Measurements from ENCODE around the gene GLP2R.

Gene GLP2R

DNA sequence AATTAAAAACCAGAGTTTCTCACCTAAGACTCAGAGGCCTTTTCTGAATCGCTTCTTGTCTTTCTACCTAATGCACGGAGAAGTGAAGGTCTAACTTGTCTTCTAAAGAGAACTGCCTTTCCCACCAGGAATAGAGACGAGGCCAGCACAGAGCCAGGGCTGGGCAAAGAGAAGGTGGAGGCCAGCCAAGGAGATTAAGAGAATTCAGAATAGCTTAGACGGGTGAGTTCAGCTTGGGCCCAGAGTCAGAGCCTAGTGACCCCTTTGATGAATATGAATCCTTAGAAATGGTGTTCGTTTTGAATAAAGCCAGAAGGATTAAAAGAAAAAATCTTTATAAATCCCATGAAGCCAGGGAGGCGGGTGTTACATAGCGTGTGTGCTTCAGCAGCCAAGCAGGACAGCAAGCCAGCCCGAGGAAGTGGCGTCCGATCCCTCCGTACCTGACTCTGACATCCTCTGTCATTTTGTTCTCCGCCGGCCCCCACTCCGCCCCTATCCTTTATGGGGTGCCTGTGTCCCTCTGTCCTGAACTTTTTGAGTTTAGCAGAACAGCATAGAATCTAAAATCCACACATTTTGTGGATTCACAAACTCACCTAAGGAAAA is 11.3 kb upstream of the GLP2R start:
- no peak for DNase-seq

DNA sequence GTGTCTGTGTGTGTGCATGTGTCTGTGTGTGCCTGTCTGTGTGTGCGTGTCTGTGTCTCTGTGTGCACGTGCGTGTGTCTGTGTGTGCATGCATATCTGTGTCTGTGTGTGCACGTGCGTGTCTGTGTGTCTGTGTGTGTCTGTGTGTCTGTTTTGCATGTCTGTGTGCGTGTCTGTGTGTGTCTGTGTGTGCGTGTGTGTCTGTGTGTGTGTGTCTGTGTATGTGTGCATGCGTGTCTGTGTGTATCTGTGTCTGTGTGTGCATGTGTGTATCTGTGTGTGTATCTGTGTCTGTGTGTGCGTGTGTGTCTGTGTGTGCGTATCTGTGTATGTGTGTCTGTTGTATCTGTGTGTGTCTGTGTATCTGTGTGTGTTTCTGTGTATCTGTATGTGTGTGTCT is 9.3 kb upstream of the GLP2R start:
- no peak for DNase-seq

DNA sequence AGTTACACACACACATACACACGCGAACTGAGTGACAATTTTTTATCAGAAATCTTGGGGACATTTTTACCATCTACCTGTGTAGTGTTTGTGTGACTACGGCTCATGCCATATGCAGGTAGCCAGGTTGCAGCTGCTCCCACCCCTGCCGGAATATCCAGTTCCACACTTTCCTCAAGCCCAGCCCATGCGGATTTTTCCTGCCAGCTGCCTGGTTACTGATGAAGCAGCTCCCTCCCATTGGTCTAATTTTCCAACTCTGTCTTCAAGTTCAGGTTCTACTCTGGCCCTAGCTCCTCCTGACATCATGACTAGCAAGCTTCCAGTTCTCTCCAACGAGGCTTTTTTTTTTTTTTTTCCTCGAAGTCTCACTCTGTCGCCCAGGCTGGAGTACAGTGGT is 8.6 kb upstream of the GLP2R start:
- DNase-seq: no peak

DNA sequence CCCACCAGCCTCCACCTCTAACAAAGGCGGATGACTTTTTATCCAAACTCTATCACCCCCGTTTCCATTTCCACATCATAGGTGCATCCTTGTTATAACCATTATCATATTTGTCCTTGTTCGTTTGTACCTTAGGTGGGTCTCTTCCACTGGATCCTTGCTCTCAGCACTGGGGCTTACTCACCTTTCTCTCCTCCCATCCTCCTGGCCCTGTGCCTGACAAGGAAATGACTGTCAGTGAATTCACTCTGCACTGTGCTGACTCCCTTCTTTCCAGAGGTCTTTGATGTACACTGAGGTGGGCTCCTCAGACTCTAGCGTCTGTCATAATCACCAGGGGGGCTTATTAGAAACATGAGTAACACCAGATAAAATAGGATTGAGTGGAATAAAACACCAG is 7.0 kb upstream of the GLP2R start:
- no peak for DNase-seq

DNA sequence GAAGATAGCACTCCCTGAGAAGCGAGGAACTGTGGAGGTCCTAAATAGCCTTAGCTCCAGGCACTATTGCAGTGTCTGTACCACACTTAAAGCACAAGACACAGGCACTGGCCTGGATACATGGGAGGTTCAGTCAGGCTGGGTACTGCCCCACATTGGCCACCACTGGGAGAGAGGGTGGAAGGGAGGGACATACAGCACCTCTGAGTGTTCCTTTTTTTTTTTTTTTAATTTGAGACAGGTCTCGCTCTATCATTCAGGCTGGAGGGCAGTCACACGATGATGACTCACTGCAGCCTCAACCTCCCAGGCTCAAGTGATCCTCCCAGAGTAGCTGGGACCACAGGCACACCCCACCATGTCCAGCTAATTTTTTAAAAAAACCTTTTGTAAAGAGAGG is 5.3 kb upstream of the GLP2R start:
- no peak for DNase-seq

DNA sequence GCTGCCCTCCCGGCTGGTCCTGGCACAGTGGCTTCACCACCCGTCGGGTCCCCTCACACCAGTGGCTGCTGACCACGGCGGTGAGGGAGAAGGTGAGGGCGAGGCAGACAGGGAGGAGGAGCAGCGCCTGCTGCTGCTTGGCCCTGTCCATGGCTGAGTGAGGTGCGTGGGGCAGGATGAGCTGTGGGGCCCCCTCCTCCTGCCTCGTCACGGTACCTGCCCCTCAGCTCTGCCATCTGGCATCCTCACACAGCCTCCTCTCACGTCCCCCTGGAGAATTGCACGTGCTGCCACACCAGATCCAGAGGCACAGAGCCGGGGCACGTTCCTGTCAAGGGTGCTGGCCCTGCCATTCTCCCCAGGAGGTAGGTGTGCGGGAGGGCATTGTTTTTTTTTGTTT is 3.8 kb upstream of the GLP2R start, which contains the start of gene GSG1L2:
Gene GSG1L2 (minus strand): TSS at position 159 of the 400 bp plus-strand sequence. CDS start 8 bp downstream, at position 151.
- DNase-seq: no peak

DNA sequence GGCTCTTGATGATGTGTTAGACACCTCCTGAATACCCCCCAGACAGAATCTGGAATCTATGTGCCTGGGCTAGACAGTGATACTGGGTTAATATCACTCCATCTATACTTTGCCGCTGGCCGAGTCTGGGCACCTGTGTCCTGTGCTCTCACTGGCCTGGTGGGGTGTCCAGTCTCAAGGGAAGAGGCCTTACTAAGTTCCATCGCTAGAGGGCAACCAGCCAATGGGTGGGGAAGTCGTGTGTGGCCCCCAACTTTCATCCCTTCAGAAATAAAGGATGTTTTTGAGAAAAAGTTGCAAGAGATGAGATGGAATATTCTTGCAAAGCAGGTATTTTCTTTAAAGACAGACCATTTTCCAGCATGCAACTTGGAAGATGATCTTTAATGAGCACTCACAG is 1.6 kb upstream of the GLP2R start:
- DNase-seq: no peak

DNA sequence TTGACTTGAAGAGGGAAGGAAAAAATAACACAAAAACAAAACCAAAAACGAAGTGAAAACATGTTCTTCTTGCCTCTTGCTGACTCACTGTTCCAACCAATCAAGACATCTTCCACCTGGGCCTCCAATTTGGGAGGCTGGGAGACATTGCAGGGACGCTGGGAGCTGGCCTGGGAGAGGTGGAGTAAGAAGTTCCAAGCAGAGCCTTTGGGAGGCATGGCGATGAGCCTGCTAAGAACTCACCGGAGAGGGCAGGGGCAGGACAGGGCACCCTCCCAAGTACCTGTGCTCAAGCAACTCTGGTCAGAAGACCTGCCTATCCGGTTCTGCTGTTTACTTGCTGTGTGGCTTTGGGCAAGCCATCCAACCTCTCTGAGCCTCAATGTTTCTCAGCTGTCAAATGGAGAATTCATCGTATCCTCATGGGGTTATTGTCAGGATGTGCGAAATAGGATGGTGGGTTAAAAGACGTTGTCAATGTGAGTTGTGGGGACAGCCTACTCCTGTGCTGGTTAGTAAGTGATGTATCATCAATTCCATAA is 856 bp upstream of the GLP2R start:
- no peak for DNase-seq

DNA sequence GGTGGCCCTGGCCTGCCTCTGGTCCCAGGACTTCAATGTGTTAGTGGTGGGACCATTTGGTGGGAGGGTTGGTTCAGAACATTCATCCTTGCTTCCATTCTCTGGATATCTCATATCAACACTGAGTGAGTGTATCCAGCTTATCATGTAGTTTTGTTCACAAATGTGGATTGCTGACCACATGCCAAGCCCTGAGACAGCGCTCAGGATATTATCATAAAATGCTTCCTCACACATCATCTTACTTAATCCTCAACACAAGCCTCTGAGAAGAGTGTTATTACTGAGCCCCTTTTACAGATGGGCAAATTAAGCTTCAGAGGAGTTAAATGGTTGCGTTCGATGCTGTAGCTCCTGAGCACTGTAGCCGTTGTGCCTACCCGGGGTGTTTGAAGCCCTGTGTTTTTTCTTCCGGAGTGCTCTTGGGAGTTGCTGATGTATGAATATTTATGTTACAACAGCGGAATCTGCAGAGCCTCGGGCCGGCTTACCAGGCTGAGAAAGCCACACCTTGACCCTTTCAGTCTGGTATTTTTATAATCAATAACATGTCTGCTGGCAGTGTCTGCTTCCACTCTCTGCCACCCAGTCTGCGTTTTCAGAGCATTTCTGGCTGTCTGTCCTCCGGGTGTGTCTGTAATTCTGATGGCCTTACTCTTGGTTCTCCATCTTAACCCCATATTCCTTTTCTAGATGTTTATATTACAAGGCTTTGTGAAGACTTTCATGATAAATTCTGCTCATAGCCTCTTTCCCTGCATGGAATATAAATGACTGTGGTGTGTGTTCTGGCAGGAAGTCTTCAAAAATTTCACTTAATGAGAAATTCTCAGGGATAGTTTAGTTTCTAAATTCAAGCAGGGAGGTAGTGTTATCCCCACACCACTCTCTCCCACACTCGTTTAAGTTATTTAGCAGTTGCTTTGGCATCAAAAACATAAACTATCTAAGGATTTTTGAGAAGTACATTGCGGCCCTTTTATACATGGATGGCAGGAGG is 2.9 kb downstream of the GLP2R start:
- DNase-seq: no peak

DNA sequence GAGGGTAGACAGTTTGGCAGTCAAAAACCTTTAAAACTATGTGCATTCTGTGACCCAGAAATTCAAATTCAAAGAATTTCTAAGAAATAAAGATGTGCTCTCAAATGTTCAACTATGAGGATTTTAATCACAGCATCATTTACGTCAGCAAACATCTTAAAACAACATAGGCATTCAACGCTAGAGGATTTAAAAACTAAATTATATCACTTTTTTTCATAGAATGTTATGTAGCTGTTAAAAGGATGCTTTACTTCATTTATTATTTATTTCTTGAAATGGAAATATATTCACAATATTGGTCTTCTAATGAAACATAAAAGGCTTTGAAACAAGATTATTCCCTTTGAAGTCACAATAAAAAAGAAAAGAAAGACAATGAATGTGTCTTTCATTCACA is 3.6 kb downstream of the GLP2R start:
- no peak for DNase-seq

DNA sequence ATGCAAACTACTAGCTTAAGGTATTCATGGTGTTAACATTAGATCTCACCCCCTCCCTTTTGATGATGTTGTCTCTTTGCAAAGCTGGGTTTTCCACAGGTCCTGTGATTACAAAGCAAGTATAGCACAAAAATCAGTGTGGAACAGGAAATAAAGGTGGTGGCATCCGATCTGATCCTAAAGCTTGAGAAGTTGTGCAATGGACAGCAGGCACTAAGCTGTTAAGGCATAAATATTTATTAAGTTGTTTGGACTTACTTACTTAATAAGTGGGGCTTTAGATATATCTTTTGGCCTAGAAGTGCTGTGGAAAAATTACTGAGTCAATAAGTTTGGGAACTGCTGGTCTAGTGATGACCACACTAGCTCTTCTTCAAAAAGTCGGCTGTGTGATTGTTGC is 5.0 kb downstream of the GLP2R start:
- no peak for DNase-seq

DNA sequence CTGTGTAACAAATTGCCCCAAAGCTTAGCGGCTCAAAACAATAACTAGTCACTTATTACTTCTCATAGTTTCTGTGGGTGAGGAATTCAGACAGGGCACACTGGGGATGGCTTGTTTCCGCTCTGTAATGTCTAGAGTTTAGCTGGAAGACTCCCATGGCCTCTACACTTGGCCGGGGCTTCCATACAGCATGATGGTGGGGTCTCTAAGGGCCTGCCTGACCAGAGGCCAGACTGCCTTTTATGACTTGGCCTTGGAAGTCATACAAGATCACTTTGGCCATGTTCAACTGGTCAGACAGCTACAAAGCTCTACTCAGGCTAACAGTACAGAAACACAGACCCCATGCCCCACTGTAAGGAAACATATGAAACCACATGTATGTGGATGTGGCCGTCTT is 8.2 kb downstream of the GLP2R start:
- no peak for DNase-seq

DNA sequence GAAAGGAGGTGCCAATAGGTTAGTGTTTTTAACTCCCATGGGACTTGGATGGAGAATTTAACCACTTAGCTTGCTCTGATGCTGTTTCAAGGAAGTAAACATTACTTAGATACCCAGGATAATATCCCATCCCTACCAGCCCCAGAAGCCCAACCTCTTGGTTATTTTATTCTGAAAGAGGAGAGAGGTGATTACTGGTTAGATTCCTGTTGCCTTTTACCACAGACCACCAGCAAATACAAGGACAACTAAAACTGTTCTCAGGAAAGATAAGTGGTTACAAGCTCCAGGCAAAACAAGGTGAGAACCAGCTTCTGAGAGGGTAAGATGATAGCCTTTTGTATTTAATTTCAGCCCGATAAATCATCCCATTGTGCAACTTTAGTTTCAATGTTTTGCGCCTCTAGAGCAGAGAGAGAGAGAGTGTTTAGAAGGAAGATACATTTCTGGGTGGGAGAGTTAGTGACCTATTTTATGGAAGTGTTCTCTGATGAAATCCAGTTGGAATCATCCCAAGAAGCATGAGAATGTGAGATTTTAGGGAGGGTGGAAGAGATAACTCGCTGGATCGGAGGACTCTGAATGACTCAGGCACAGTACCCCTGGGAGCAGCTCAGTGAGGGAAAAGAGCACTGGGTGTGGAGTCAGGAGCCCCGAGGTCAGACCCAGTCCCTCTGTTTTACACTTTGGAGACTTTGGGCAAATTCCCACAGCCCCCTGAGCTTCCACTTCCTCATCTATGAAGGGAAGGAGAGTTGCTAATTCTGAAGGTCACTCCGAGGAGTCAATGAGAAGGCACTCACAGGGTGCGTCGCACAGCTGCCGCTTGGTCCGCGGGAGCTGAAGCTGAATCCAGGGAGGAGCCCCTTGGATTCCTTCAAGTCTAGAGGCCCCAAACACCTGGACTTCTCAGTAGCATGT is 12.1 kb downstream of the GLP2R start:
- no peak for DNase-seq

DNA sequence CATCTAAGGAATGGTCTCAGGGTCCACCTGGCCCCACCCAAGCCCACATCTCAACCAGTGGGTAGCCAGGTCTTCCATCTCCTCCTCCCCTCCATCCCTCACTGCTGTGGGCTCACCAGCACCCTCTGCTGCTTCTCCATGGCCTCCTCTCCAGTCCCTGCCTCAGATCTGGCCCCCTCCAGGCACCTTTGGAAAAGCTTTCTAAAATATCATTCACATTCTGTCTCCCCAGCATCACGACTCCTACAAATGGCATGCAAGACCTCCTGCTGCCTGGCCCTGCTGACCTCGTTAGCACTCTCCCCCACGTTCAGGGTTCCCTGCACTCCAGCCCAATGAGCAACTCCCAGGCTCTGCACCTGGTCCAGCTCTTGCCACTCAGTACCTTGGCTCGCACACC is 13.7 kb downstream of the GLP2R start:
- DNase-seq: no peak

DNA sequence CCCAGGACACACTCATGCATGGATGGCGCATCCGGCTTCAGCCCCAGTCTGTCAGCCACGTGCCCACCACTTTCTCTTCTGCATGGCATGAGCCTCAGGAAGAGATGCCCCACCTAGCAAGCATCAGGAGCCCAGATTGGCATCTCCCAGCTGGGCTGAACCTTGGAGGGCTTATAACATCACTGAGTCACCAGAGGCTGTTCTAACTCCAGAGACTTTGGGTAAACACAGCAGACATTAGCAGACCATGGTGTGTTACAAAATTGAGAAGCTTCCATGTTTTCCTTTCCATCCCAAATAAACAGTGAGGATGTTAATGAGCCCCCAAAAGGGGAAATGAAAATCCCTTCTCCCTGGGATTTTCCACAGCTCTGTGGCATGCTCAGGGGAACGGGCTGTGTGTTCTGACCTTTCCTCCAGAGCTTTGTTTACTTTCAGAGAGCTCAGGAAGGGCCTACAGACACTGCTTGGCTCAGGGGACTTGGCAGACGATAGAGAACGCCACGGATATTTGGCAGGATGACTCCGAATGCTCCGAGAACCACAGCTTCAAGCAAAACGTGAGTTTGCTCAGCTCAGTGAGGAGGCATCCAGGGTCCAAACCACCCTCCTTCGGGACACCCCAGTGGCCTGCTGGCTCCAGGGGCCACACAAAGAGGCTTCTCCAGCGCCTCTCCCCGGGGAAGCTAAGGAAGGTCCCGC is 16.5 kb downstream of the GLP2R start:
- DNase-seq: no peak

DNA sequence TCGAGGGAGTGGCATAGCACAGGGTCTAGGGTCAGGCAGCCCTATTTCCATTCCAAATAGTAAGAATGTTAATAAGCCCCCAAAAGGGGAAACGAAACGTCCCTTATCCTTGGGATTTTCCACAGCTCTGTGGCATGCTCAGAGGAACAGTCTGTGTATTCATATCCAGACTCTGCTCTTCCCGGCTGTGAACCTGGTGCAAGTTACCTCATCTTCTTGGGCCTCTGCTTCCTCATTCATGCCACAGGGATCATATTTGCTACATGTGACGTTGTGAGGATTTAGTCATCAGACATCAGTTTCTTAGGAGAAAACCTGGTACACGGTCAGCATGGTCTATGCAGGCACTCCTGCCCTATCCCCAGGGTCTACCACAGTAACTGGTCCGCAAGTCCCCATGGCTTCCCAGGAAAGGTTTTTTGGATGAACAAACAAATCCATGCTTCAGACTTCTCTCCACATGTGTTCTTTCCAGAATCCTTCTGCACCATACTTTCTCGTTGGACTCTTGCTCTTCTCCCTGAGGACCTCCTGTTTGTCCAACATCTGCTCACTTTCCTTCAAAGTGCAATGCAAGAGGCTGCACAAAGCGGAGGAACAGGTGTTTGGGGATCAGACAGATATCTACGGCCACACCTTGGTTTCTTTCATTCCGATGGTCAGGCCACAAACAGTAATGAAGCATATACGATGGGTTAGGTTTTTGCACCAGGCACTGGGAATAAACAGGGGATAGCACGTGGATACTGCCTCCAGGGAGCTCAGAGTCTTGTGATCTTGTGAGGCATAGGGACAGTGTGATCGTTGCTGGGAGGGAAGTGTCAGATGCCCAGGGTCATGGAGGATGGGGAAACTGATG is 17.7 kb downstream of the GLP2R start:
- DNase-seq: no peak

DNA sequence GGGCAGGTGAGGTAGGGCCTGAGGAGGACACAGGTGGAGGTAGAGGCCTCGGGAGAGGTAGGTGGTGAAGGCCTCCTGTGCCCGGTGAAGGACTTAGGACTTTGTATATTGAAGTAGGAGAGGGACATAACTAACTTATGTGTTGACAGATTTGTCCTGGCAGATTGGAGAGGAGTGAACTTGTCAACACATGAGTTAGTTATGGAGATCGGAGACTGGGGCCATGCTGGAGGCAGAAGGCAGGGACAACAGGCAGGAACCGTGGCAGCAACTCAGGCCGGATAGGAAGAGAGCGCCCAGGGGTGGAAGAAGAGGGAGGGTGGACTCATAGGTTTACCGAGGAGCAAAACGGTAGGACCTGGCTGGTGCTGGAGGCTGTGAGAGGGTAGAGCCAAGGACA is 18.4 kb downstream of the GLP2R start:
- no peak for DNase-seq

DNA sequence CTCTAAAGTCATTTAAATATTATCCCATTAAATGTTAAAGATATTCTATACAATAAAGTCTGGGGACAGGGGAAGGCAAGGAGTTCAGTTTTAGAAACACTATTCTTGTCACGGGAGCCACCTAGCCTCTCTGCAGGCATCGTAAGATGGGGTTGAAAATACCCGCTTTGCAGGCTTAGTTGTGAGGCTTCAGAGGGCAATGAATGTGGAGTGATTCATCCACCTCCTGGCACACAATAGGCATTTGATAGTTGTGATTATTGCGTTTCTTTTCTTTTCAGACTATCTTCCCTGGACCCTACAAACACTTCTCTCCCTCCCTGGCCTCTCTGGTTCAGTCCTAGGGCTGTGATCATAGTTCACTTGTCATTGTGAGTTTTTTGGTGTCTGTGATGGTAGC is 19.6 kb downstream of the GLP2R start:
- no peak for DNase-seq

DNA sequence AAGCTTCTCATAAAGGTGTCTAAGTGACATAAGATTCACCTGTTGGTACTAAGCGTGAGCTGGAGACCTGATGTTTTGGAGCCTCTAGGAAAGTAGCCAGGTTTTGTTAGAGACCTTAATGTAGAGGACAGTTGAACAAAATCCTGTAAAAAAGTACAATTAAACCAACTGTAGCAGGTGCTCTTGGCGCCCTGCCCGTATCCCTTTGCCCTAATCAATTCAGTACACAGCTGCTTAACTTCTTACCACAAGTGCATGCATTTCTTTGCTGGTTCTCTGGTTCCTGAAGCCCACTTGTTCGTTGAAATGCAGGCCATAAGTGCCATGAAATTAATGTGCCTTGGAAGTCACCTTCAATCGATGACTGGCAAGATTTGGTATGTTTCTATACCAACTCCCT is 24.4 kb downstream of the GLP2R start:
- DNase-seq: no peak

DNA sequence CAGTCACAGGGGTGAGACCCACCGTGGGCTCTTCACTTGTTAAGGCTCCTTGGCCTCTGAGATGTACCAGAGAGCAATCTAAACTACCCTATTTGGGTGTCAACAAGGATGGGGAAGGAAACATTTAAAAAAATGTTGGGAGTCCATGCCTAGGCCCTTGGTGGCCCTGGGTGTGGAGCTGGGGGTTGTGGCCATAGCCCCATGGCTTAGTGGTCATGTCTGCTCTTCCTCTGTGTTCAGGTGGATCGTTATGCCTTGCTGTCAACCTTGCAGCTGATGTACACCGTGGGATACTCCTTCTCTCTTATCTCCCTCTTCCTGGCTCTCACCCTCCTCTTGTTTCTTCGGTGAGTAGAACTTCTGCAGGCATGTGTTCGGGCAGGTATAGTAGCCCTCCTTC is 28.5 kb downstream of the GLP2R start:
- no peak for DNase-seq

DNA sequence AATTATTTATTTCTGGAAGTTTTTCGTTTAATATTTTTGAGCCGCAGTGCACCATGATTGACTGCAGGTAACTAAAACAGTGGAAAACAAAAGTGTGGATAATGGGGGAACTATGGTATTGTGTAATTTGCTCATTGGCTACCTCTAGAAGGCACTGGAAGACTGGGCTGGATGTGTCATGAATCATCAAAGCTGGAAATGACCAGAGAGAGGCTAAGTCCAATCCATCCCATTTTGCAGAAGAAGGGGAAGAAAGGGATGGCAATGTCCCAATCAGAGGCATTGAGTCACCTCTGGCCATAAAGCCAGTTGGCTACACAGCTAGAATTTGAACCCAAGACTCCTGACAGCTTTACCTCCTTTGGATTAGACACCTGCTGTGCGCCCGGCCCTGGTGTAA is 29.3 kb downstream of the GLP2R start:
- no peak for DNase-seq

Data from activated CD4-positive, alpha-beta T cell treated with anti-CD3 and anti-CD28 coated beads for 4 hours (primary cell).